ENCODE results near the gene CEBPZOS. TPM values are rescaled to one million over a fixed set of nuclear protein-coding genes. Genes with fewer than 3 reads are reported as not detected.
"Not testable (repeated sequence)": the region's sequence is repeated elsewhere in the genome, so short reads cannot be mapped to it uniquely, and the experiment has no call there.

Gene CEBPZOS
- total RNA-seq, 4 donors from 2014 or later, result 18.0 to 28.2 (median 21.8) TPM

GRCh38 chr2:37201766-37202165 is 5.5 kb downstream of the CEBPZOS start:
- peaks cover 8 to 81% (median 9%) of the 10 kb centered on the region in 3 donors for H3K36me3 ChIP-seq
- no peak overlapping the region for H3K4me3 ChIP-seq
- no peak for DNase-seq (ENCODE audit: low spot score in 2 of 2)
- peaks cover 0 to 18% (median 8%) of the 10 kb centered on the region in 4 donors for H3K4me1 ChIP-seq
- 67 to 74% methylated on average over 1 of the region's 1 CpG for WGBS, 2 donors
- H3K9me3 ChIP-seq, result peaks cover 0 to 28% (median 0%) of the 10 kb centered on the region in 4 donors
- TF ChIP-seq CTCF (IDR thresholded peaks at IDR 0.05) (no peak), EP300 (IDR thresholded peaks at IDR 0.05) (no peak), POLR2A (IDR thresholded peaks at IDR 0.05) (no peak)
- no peaks in the 10 kb centered on the region for H3K27me3 ChIP-seq
- no peak overlapping the region for H3K27ac ChIP-seq

DNA sequence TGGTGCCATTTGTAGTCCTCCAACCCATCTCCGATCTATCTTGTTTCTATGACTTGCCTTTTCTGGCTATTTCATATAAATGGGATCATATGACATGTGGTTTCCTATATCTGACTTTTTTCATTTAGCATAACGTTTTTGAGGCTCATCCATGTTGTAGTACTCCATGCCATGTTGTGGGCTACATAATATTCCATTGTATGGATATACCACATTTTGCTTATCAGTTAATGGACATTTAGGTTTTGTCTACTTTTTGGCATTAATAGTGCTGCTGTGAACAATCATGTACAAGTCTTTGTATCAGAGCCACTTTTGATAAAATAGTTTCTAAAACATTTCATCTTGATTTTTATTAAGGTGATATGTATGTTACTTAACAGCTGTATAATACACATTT is 7.4 kb downstream of the CEBPZOS start:
- no peak for DNase-seq (ENCODE audit: low spot score in 2 of 2)
- TF ChIP-seq EP300 (IDR thresholded peaks at IDR 0.05) (no peak), POLR2A (IDR thresholded peaks at IDR 0.05) (no peak), CTCF (IDR thresholded peaks at IDR 0.05) (no peak)
- H3K27ac ChIP-seq, result no peak overlapping the region
- H3K4me1 ChIP-seq, result peaks cover 0 to 2% (median 0%) of the 10 kb centered on the region in 4 donors
- H3K36me3 ChIP-seq, result peaks cover 9 to 99% (median 11%) of the 10 kb centered on the region in 3 donors
- H3K4me3 ChIP-seq, result no peak overlapping the region
- H3K9me3 ChIP-seq, result peaks cover 0 to 47% (median 4%) of the 10 kb centered on the region in 4 donors
- WGBS, 2 donors, result 90 to 91% methylated on average over 2 of the region's 2 CpGs
- no peaks in the 10 kb centered on the region for H3K27me3 ChIP-seq

GRCh38 chr2:37205071-37205661 is 8.9 kb downstream of the CEBPZOS start:
- H3K27ac ChIP-seq; H3K4me1 ChIP-seq; H3K4me3 ChIP-seq; H3K27me3 ChIP-seq; DNase-seq (ENCODE audit: low spot score in 2 of 2): not testable (repeated sequence)
- WGBS, 2 donors, result 89 to 90% methylated on average over 8 of the region's 8 CpGs
- Histone ChIP-seq H3K36me3 (peaks cover 9 to 100% (median 22%) of the 10 kb centered on the region in 3 donors), H3K9me3 (peaks cover 0 to 61% (median 7%) of the 10 kb centered on the region in 4 donors)

DNA sequence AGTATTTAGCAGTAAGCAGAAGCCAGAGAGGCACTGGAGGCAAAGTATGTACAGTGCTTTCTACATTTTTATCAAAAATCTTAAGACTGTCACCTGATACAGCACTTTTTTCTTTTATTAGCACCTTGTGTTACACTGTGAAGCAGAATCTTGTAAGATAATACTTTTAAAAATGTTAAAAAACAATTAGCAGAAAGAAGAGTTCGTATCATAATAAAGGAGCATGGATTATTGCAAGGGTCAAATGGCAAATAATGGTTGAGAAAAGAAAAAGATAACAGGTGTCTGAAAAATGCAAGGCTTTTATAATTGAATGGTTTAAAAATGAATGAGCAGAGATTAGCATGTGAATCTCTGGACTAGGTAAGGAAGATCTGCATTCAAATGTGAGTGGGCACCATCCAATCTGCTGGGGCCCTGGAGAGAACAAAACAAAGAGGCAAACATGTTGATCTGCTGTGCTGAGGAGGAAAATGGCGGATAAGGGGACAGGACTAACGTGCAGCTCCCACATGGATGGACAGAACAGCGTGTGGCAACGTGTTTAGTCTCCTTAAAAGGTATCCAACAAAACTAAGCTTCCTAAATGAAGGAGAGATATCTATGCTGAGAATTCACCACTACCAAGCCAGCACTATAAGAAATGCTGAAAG is 9.5 kb downstream of the CEBPZOS start:
- no peak for DNase-seq (ENCODE audit: low spot score in 2 of 2)
- H3K27me3 ChIP-seq, result no peaks in the 10 kb centered on the region
- WGBS, 2 donors, result 91 to 94% methylated on average over 5 of the region's 5 CpGs
- H3K4me1 ChIP-seq, result no peaks in the 10 kb centered on the region
- no peak overlapping the region for H3K4me3 ChIP-seq
- peaks cover 0 to 61% (median 7%) of the 10 kb centered on the region in 4 donors for H3K9me3 ChIP-seq
- H3K36me3 ChIP-seq, result peaks cover 13 to 100% (median 28%) of the 10 kb centered on the region in 3 donors
- H3K27ac ChIP-seq, result no peak overlapping the region
- TF ChIP-seq EP300 (IDR thresholded peaks at IDR 0.05) (no peak), CTCF (IDR thresholded peaks at IDR 0.05) (no peak), POLR2A (IDR thresholded peaks at IDR 0.05) (no peak)

GRCh38 chr2:37206760-37207159 is 10.5 kb downstream of the CEBPZOS start:
- not testable (repeated sequence) for H3K27me3 ChIP-seq; H3K4me3 ChIP-seq; H3K4me1 ChIP-seq; H3K27ac ChIP-seq; DNase-seq (ENCODE audit: low spot score in 2 of 2)
- Histone ChIP-seq H3K9me3 (peaks cover 0 to 61% (median 7%) of the 10 kb centered on the region in 4 donors), H3K36me3 (peaks cover 18 to 100% (median 30%) of the 10 kb centered on the region in 3 donors)
- WGBS, 2 donors, result 92 to 95% methylated on average over 2 of the region's 2 CpGs

- DNase-seq (ENCODE audit: low spot score in 2 of 2), result no peak
- peaks cover 0 to 38% (median 7%) of the 10 kb centered on the region in 4 donors for H3K9me3 ChIP-seq
- no peak overlapping the region for H3K4me3 ChIP-seq
- no peaks in the 10 kb centered on the region for H3K4me1 ChIP-seq
- H3K27ac ChIP-seq, result no peak overlapping the region
- peaks cover 9 to 97% (median 28%) of the 10 kb centered on the region in 3 donors for H3K36me3 ChIP-seq
- no peaks in the 10 kb centered on the region for H3K27me3 ChIP-seq
- TF ChIP-seq POLR2A (IDR thresholded peaks at IDR 0.05) (no peak), EP300 (IDR thresholded peaks at IDR 0.05) (no peak), CTCF (IDR thresholded peaks at IDR 0.05) (no peak)
Observed at GRCh38 chr2:37211212-37211611, 14.9 kb downstream of the CEBPZOS start.
